Panc1 (cell line): ENCODE data around the gene SYTL4.

ENCODE experiments used
- CTCF ChIP-seq: fragments of 450-650 bp; IDR thresholded peaks from 2 replicates; pipeline ENCODE4 v1.5.1; 2017; ENCODE audit warnings: mild to moderate bottlenecking
- POLR2AphosphoS5 ChIP-seq: IDR thresholded peaks from 2 replicates; pipeline ENCODE4 v1.6.1; 2012; ENCODE audit warnings: mild to moderate bottlenecking, low read depth, low read length, moderate library complexity
- TCF7L2 ChIP-seq: IDR thresholded peaks from 2 replicates; pipeline ENCODE4 v1.6.1; 2011; ENCODE audit warnings: mild to moderate bottlenecking, low read depth, low read length, inconsistent platforms

- TF ChIP-seq CTCF (no peak), POLR2AphosphoS5 (no peak), TCF7L2 (no peak)
These were observed 96.0 kb downstream of the SYTL4 start for GRCh38 chrX:100635989-100636320.
